C4-2B (cell line): ENCODE measurements around the gene TREML2.
"Not testable (repeated sequence)": the region's sequence is repeated elsewhere in the genome, so short reads cannot be mapped to it uniquely, and the experiment has no call there.

Experiments used
- H3K27ac ChIP-seq: fragments of 450-650 bp; 2 replicates; pipeline ENCODE4 v1.5.1; 2017
- CTCF ChIP-seq: fragments of 450-650 bp; conservative IDR thresholded peaks from 2 replicates; pipeline ENCODE4 v1.5.1; 2017; ENCODE audit warnings: mild to moderate bottlenecking
- ZFX ChIP-seq: fragments of 450-650 bp; IDR thresholded peaks from 2 replicates; pipeline ENCODE4 v1.6.1; 2017

The TREML2 gene

GRCh38 chr6:41200901-41201763 lies at the start of gene TREML2:
TREML2 (minus strand) TSS chr6:41201149; CDS start chr6:41201008, 141 bp downstream.
- no peak within 1 kb of the TSS for H3K27ac ChIP-seq
- no peak for TF ChIP-seq ZFX
- TF ChIP-seq CTCF, result no peak

GRCh38 chr6:41247882-41248705 lies 47.1 kb upstream of the TREML2 start:
- TF ChIP-seq ZFX, result no peak
- TF ChIP-seq CTCF, result no peak
- H3K27ac ChIP-seq, result no peak overlapping the region

GRCh38 chr6:41247288-41247865 lies 46.4 kb upstream of the TREML2 start:
- H3K27ac ChIP-seq, result no peak overlapping the region
- no peak for TF ChIP-seq CTCF
- TF ChIP-seq ZFX, result no peak

- not testable (repeated sequence) for H3K27ac ChIP-seq
Measured at GRCh38 chr6:41246529-41246928, 45.6 kb upstream of the TREML2 start.

- TF ChIP-seq ZFX, result no peak
- no peak for TF ChIP-seq CTCF
- no peak overlapping the region for H3K27ac ChIP-seq
Measured at GRCh38 chr6:41239467-41240159, 38.7 kb upstream of the TREML2 start.

GRCh38 chr6:41237128-41237527 lies 36.2 kb upstream of the TREML2 start:
- no peak for TF ChIP-seq ZFX
- no peak for TF ChIP-seq CTCF
- H3K27ac ChIP-seq, result no peak overlapping the region

- no peak overlapping the region for H3K27ac ChIP-seq
- TF ChIP-seq ZFX (no peak), CTCF (no peak)
Measured at GRCh38 chr6:41236276-41236675, 35.3 kb upstream of the TREML2 start.
